GM04504 (cell line): ENCODE measurements around the gene PLXDC2.
"Not testable (repeated sequence)": the region's sequence is repeated elsewhere in the genome, so short reads cannot be mapped to it uniquely, and the experiment has no call there.

Source experiments
- DNase-seq: peaks from one replicate; pipeline ENCODE4 v3.0.0-alpha.2; 2012; ENCODE audit warnings: low read depth

Gene PLXDC2

DNA sequence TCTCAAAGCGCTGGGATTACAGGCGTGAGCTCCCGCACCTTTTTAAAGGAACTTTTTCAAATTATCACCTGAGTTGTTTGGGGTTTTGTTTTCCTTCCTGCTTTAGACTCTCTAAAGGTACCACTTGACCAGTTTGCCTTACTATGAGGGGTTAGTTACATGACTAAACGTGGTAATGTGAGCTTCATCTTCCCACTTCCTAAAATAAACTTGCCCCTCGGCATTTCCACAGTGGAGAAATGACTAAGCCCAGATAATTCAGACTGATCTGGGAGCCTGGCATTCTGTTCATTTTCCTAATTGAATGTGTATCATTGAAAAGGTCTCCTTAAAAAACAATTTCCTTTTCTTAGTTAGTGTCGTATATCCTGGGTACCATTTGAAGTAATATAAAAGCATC is 163.4 kb downstream of the PLXDC2 start:
- DNase-seq, result no peak

DNA sequence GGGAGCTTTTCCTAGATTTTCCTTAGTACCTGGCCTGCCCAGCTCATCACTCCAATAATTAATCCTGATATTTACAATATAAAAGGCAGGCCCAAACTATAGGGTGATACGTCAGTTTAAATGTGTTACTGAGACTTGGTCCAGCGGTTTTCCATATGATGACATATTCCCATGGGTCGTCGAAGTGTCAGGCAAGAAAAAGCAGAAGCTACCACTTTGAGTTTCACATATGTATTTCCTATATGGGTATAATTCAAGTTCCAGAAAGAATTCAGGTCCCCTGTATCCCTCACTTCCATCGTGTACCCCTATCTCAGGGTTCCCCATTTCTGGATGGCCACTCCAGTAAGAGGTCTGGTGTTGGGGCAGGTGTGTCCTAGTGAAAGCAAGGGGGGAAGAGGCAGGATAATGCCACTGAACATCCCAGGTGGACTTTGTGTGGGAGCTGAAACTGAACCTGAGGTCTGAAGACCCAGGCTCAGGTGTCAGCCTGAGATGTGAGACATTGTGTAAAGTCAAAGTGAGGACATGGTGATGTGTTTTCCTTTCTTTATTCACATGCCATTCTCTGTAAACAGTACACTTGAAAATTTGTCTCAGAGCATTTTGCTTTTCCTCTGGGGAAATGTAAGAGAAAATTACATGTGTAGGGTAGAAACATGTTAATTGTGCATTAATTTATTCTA is 167.8 kb downstream of the PLXDC2 start:
- no peak for DNase-seq

DNA sequence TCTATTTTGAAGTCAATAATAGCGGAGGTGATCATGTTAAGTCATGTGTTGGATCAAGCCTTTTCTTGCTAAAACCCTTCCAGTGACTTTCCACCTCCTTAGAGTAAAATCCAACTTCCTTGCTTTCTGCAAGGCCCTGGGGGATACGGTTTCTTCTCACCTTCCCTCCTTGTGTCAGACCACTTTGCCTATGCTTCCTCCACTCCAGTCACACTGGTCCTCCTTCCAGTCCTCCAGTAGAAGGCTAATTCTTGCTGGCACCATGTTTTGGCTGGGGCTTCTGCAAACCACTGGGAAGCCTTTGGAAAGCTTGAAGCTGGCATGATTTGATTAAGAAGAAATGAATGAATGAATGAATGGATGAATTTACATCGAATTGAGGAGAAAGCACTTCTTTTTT is 169.5 kb downstream of the PLXDC2 start:
- DNase-seq, result no peak

DNA sequence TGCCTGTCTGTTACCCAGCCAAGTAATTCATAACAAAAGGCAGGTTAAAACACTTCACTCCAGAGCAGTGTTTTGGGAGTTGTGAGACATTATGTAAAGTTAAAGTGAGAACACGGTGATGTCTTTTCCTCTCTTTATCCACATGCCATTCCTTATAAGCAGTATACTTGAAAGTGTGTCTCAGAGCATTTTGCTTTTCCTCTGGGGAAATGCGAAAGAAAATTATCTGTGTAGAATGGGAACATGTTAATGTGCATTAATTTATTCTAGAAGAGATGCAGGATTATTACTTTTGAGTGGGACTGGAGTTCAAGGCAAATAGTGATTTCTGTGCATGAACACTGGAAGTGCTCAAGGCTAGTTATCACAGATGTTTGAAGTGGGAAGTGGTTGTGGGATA is 170.4 kb downstream of the PLXDC2 start:
- DNase-seq, result no peak

DNA sequence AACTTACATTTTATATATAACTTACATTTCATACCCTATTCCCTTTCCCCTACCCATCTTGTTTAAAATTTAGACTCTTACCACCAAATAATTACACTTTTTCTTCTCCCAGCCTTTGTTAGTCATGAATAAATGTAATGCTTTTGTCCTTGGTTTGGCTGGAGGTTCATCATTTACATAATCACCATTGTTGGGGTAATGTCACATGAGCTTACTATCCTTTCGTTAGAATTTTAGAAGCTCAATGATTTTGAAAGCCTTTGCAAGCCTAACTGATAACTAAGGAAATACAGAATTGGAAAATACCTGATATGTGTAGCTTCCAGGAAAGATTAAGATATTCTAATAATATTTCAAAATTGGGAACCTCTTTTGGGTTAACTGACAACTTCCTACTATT is 171.7 kb downstream of the PLXDC2 start:
- DNase-seq, result no peak

DNA sequence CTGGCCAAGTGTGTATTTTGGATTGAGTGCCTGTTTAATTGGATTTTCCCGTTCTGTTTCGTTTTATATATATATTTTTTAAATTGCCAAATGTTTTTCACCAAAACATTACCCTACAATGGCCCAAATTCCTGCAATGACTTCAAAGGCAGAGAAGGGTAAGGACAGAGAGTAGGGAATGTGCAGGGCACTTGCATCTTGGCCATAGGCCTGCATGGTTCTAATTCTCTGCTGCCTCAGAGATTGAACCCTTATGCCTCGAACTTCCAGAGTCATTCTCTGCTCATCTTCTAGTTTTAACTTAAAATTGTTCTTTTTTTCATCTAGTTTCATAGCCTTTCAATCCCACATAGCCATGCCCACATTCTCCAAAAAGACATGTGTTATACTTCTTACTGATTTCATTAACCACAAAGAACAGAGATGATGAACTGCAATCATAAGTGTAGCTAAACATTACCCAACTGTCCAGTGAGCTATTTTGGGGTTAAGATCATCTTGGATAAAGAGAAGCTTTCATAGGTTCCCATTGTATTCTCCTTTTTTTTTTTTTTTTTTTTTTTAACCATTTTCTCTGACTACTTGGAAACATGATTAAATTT is 177.6 kb downstream of the PLXDC2 start:
- no peak for DNase-seq

DNA sequence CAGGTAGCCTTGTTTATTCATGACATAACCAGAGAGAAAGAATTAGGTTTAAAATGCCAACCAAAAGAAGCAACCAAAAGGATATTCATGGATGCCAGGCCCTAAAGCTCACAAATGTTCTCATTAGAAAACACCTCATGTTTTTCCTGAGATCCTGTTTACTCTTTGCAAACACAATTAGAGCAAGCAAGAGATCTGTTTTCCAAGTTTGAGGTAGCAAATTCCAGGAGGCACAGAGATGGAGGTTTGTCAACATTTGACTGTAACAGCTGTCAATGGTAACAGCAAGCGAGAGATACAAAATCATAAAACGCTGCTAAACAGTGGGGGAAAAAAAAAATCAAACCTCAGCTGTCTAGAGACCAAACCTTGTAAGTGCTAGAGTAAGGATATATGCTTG is 182.2 kb downstream of the PLXDC2 start:
- no peak for DNase-seq

DNA sequence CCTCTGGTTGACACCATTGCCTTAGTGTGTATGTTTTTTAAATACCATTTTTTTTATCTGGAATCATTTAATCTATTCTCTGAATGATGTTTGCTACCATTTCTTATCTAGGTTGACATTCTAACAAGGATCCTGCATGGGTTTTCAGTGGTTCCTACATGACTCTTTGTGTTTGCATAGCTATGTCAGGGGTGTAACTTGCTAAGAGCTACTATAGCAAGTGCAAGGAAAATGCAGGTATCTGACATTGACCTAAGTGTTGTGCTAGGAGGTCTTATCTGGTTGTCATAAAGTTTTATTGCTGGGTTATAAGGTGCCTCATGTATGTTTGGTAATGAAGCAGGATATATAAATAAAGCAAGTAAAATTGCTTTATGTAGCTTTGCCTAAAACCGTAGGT is 183.2 kb downstream of the PLXDC2 start:
- DNase-seq, result no peak

DNA sequence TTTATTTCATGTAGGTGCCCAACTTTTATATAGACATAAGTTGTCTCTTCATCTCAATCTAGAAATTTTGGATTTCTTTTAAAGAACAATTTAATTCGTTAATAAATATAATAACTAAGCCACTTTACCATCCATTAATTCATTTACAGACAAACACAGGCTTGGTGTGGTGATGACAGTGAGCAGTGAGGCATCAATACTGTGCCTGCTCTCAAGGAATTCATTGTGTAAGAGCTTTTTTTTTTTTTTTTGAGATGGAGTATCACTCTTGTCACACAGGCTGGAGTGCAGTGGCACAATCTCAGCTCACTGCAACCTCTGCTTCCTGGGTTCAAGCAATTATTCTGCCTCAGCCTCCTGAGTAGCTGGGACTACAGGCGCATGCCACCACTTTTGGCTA is 185.8 kb downstream of the PLXDC2 start:
- DNase-seq, result not testable (repeated sequence)

DNA sequence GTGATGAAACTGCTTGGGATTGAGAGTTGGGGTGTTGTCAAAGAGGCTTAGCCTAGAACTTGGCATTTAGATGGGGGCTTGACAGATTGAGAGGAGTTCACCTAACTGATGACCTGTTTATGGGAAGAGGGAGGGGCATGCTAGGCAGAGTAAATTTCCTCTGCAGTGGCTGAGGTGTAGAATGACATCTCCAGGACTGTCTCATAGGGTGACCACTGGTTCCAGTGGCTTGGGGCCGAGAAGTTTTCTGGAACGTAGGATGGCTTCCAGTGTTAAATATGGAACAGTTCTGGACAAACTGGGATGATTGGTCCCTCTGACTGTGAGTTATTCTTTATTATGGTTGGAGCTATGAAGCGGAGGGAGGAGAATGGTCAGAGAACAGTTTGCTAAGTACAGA is 186.4 kb downstream of the PLXDC2 start:
- DNase-seq, result no peak

DNA sequence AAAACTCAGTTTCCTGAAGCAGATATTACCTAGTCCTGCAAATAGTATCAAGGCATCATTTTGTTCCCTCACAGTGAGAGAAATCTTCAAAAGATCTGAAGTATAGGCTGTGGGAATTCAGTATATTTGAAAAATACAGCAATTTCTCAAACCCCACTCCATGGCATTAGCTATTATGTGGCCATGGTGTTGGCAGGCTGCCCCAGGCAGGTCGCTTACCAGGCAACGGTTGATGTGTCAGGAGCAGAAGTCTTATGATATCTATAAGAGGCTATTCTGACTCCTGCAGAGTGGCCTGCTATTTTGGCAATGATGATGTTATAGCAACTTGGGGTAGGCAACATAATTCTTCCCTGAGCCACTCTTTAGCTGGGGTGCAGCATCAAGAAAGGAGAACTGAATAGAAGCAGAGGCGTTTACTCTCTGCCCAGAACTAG is 187.9 kb downstream of the PLXDC2 start:
- DNase-seq, result no peak

DNA sequence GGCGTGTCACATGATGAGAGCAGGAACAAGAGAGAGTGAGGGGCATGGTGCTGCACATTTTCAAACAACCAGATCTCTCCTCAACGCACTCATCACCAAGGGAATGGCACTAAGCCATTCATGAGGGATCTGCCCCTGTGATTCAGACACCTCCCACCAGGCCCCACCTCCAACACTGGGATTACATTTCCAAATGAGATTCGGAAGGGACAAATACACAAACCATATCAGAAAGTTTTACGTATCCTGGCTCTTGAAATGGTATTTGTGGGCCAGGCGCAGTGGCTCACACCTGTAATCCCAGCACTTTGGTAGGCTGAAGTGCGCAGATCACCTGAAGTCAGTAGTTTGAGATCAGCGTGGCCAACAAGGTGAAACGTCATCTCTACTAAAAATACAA is 189.4 kb downstream of the PLXDC2 start:
- DNase-seq, result no peak

DNA sequence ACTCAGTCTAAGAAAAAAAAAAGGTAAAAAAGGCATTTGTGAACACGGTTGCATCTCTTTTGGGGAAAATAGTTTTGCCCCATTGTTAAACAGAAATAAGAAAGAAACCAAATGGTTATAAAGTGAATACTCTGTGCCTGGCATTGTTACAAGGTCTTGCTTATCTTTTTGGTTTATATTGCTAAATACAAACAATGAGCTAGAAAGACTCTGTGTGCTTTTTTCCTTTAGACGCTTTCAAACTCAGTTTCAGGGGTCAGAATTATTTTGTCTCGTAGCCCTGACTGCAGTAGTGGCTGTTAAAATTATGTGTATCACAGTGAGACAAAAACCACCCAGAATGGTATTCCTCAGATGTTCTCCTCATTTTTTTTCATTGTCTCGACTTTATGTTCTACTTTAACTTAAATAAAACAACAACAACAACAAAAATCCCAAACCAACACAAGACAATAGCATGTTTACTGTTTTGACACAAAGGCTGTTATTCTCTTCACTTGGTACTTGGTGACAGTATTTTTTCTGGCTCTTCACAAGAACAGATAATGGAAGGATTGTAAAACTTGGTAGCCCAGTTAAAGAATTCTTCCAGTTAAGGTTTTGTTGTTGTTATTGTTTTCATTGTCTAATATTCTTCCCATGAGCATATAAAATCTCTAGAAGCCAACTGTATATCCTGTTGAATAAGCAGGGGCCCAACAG is 190.1 kb downstream of the PLXDC2 start:
- no peak for DNase-seq

DNA sequence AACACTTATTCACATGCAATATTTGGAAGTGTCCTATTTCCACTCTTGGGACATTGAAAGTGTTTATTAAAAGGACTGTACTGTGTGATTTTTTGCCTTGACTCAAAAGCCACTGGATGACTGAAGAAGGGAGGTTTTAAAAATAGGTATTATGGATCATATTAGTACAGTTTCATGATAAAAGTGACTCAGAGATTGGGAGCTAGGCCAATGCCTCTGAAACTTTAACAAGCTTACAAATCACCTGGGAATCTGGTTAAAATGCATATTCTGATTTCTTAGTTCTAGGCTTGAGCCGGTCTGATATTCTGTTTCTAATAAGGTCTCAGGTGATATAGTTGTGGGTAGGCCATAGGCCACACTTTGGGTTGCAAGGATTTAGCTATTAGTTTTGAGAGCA is 191.2 kb downstream of the PLXDC2 start:
- DNase-seq, result no peak

DNA sequence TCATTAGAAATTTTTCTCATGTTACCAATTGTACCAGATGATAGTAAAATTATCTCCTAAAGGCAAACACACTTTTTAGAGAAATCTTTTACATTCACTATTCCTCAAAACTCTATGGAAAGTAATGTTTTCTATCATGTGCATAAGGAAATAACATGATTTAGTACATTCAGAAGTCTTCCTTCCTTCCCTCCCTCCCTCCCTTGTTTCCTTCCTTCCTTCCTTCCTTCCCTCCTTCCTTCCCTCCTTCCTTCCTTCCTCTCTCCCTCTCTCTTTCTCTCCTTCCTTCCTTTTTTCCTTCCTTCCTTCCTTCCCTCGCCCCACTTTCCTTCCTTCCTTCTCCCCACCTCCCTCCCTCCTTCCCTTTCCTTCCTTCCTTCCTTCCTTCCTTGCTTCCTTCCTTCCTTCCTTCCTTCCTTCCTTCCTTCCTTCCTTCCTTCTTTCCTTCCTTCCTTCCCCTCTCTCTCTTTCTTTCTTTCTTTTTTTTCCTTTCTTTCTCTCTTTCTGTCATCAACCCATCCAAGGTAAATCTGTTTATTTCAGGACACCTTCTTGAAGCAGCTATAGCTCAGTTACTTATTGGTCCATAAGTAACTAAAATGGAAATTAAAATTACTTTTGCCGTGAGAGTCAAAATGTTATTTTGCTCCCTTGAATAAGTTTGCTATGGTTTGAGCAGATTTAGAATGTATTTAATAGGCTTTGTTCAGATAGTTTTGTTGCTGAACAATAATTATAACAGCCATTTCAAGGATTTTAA is 197.9 kb downstream of the PLXDC2 start:
- DNase-seq, result no peak

DNA sequence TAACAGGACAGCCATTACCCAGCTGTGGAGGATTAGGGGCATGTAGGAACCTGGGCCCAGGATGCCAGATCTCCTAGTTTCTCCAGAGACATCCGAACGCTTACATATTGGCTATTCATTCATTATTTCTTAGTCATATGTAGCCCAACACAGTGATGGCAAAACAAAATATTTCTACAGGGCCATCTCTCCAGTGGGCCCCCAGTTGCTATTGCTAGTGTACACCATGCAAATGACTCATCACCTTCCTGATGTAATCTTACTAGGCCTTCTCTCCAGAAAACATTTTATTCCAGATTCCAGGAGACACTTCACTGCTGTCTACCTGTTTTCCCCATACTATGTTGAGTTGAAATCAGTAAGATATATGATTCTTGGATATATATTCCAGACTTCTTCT is 201.7 kb downstream of the PLXDC2 start:
- no peak for DNase-seq

DNA sequence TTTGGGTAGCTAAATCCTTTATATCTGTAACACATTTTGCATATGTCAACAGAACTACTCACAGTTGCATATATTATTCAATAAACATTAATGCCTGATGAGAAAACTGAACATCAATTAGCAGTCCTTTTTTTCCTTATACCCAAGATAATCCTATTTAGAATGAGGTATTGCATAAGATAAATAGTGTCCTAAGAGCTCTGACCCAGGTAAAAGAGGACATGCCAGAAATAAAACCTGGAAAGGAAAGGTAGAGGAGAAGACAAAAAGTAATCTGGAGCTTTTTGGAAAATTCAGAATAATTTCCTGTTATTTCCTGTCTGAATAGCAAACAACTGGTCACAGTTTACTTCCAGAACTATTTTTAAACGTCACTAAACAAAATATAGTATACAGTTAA is 204.4 kb downstream of the PLXDC2 start:
- DNase-seq, result no peak

DNA sequence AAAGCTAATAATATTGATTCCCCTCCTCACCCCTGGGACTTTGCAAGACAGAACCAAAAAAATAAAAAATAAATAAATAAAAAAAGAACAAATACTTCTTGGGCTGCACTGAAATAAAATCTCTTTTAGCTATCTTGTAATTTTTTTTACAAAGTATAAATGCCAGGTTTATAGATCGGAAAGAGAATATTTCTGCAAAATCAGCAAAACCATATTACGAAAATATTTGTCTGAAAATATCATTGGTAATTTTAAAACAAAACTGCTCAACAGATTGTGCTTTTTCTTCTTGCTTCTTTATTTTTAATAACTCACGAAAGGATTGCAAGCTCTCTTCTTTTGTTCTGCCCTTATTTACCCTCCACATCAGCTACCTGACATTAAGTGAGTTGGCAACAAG is 213.3 kb downstream of the PLXDC2 start:
- no peak for DNase-seq

DNA sequence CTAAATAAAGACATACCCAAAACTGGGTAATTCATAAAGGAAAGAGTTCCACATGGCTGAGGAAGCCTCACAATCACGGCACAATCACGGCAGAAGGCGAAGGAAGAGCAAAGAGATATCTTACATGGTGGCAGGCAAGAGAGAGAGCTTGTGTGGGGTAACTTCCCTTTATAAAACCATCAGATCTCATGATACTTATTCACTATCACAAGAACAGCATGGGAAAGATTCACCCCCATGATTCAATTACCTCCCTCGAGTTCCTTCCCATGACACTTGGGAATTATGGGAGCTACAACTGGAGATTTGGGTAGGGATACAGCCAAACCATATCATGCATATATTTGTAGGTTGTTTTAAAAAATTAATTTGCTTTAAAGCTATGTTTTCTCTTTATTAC is 217.2 kb downstream of the PLXDC2 start:
- DNase-seq, result no peak

DNA sequence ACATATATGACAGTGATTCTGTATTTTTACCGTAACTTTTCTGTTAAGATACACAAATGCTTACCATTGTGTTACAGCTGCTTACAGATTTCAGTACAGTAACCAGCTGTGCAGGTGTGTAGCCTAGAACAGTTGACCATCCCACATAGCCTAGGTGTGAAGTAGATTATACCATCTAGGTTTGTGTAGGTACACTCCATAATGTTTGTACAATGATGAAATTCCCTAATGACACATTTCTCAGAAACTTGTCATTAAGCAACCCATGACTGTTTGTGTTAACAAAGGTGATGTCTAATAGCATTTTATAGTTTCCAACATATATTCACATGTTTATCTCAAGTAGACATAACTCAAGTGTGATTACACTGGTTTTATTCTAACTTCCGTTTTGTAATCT is 218.5 kb downstream of the PLXDC2 start:
- no peak for DNase-seq

DNA sequence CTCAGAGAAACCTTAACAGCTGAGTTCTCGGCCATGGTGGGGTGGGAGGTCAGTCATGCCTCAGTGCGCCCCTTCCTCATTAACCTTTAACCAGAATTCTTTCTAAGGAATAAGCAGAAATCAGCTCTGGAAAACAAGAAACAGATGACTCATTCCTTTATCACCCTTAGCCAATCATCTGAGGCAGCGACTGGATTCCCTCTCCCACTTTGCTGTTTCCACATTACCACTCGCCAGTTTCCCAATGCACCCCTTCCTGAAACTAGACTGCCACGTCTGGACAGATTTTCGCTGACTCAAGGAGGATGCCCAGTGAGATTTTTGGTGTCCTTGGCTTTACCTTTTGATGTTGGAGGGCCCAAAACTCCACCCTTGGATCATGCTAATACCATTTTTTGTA is 223.8 kb downstream of the PLXDC2 start:
- DNase-seq, result no peak

DNA sequence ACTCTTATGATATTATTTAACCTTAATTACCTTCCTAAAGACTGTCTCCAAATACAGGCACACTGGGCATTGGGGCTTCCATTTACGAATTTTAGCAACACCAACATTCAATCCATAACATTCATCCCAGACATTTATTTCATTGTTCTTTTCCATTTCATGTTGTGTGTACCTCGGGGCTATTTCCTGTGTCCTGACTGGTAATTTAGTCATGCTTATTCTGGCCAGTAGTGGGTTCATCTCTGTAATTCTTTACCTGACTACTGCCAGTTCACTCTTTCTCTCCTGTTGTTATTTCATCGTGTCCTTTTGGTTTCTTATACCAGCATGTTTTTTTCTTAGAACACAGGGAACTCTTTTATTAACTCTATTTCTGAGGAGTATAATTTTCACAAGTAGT is 225.7 kb downstream of the PLXDC2 start:
- no peak for DNase-seq

DNA sequence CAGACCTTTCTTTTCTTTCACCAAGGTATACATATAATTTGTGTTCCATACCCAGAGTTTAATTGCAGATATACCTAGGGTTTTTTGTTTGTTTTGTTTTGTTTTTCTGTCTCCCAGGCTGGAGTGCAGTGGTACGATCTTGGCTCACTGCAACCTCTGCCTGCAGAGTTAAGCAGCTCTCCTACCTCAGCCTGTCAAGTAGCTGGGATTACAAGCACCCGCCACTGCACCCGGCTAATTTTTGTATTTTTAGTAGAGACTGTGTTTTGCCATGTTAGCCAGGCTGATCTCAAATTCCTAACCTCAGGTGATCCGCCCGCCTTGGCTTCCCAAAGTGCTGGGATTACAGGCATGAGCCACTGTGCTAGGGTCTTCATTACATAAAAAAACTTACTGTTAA is 228.9 kb downstream of the PLXDC2 start:
- DNase-seq, result not testable (repeated sequence)
